ENCODE measurements around the gene GPR146. TPM values are rescaled to one million over a fixed set of nuclear protein-coding genes. Genes with fewer than 3 reads are reported as not detected.

GPR146 gene
- total and polyA plus RNA-seq, 2 of the 8 experiments (the other 6 are each of a cell fraction or from before 2014, with no cell fraction given): 1.8 to 2.7 TPM

GRCh38 chr7:1005303-1005702, 39.0 kb upstream of the GPR146 start:
- H2BK5ac ChIP-seq (ENCODE audit: low read depth, low read length): no peak overlapping the region
- no peak overlapping the region for H3K56ac ChIP-seq (replicated peaks; ENCODE audit: insufficient read length, low read depth, low read length)
- H4K20me1 ChIP-seq (replicated peaks in 1 of 2; ENCODE audit: control insufficient read depth in 1 of 2, insufficient read depth in 2 of 2, low read length in 2 of 2): peaks cover 2 to 6% of the 10 kb centered on the region in 2 experiments
- no peak for FAIRE-seq
- H3K27me3 ChIP-seq (replicated peaks in 1 of 4; ENCODE audit: control insufficient read depth in 3 of 4, extremely low read depth in 1 of 4, insufficient read depth in 3 of 4, low read length in 3 of 4): no peaks in the 10 kb centered on the region
- H2AK5ac ChIP-seq (ENCODE audit: low read depth, low read length): no peak overlapping the region
- no peak overlapping the region for H3K4ac ChIP-seq (replicated peaks; ENCODE audit: insufficient read length, low read depth, low read length)
- H3K4me3 ChIP-seq (ENCODE audit: extremely low read depth in 1 of 4, insufficient read depth in 2 of 4, low read depth in 3 of 4, low read length in 4 of 4): no peak overlapping the region
- 94% methylated on average over 21 of the region's 21 CpGs; no CpG with 5 or more reads in 1 of the 2 experiments for WGBS, 2 experiments (ENCODE audit: extremely low coverage in 1 of 2, insufficient coverage in 1 of 2, insufficient read length in 1 of 2, insufficient replicate concordance in 2 of 2, low coverage in 1 of 2, low lambda C conversion rate in 2 of 2, missing lambda C conversion rate in 1 of 2)
- no peak overlapping the region; the same call in 1 of the 2 replicates for H4K8ac ChIP-seq (ENCODE audit: extremely low read depth, insufficient read depth, low read length)
- H3K27ac ChIP-seq (ENCODE audit: low read depth, low read length): no peak overlapping the region
- no peaks in the 10 kb centered on the region; a peak in 1 of 4 replicates for H3K9me3 ChIP-seq (ENCODE audit: insufficient read depth in 2 of 2, low read depth in 1 of 2, low read length in 1 of 2)
- no peak for DNase-seq (ENCODE audit: low read depth in 1 of 2, low spot score in 2 of 2)
- no peak overlapping the region for H3K14ac ChIP-seq (ENCODE audit: insufficient read length)
- H3K36me3 ChIP-seq (ENCODE audit: control insufficient read depth in 2 of 4, insufficient read depth in 4 of 4, low read length in 3 of 4): peaks cover 0 to 8% (median 0%) of the 10 kb centered on the region in 4 experiments; a peak in 3 of 8 replicates
- H3K18ac ChIP-seq (ENCODE audit: extremely low read depth, low read length): no peak overlapping the region
- H4K91ac ChIP-seq (replicated peaks; ENCODE audit: insufficient read length, low read length): no peak overlapping the region
- no peak overlapping the region for H3K23ac ChIP-seq (ENCODE audit: insufficient read length)
- peaks cover 0 to 3% (median 2%) of the 10 kb centered on the region in 4 experiments; a peak in 2 of 7 replicates for H3K4me1 ChIP-seq (replicated peaks in 1 of 4; ENCODE audit: control insufficient read depth in 3 of 4, insufficient read depth in 4 of 4, low read length in 3 of 4)
- no peak overlapping the region for H2AFZ ChIP-seq (ENCODE audit: low read length)
- no peak overlapping the region for H2BK20ac ChIP-seq (ENCODE audit: low read length)
- POLR2A ChIA-PET (ENCODE audit: partially characterized antibody): interaction anchor here (0.6 kb wide), 1 partner anchor 902 kb away, joined by 3 read pairs; no protein-coding TSS in a partner anchor
- CTCF ChIA-PET (ENCODE audit: partially characterized antibody): interaction anchor here (0.6 to 4.7 kb wide), 7 partner anchors 11 to 138 kb away, joined by 3 to 36 read pairs (median 4); no protein-coding TSS in a partner anchor
- H4K5ac ChIP-seq (ENCODE audit: insufficient read length, low read depth, low read length): no peak overlapping the region
- peaks cover 4% of the 10 kb centered on the region for H3K79me1 ChIP-seq (ENCODE audit: low read depth, low read length)
- H3K23me2 ChIP-seq (ENCODE audit: low read depth, low read length): no peaks in the 10 kb centered on the region
- H2BK12ac ChIP-seq (ENCODE audit: low read depth, low read length): no peak overlapping the region
- no peaks in the 10 kb centered on the region; a peak in 1 of 4 replicates for H3K79me2 ChIP-seq (ENCODE audit: control insufficient read depth in 1 of 2, insufficient read depth in 2 of 2, low read length in 2 of 2)
- H3K4me2 ChIP-seq (ENCODE audit: insufficient read depth in 1 of 2, low read depth in 2 of 2, low read length in 2 of 2): no peak overlapping the region
- no peak overlapping the region for H3K9ac ChIP-seq (replicated peaks in 1 of 4; ENCODE audit: extremely low read depth in 1 of 4, low read depth in 3 of 4, low read length in 3 of 4)
- H2BK15ac ChIP-seq (ENCODE audit: low read length): no peak overlapping the region
- no peak overlapping the region for H2BK120ac ChIP-seq (replicated peaks; ENCODE audit: low read depth, low read length)
- TF ChIP-seq RNF2 (IDR thresholded peaks at IDR 0.05; ENCODE audit: borderline replicate concordance, low read depth, low read length, missing control alignments, poor library complexity, severe bottlenecking) (no peak), EZH2 (IDR thresholded peaks at IDR 0.05; ENCODE audit: low read depth, low read length, severe bottlenecking) (no peak), EGR1 (IDR thresholded peaks at IDR 0.05; ENCODE audit: borderline replicate concordance, low read depth, low read length) (no peak), CTCF (IDR thresholded peaks at IDR 0.05; ENCODE audit: control extremely low read depth in 1 of 3, insufficient read depth in 1 of 3, low read depth in 1 of 3, low read length in 3 of 3) (no peak), GTF2F1 (IDR thresholded peaks at IDR 0.05; ENCODE audit: borderline replicate concordance, low read depth, low read length) (no peak), RAD21 (IDR thresholded peaks at IDR 0.05 in 1 of 2, conservative IDR thresholded peaks at IDR 0.05 in 1 of 2; ENCODE audit: low read depth in 2 of 2, low read length in 2 of 2) (no peak), ATF2 (IDR thresholded peaks at IDR 0.05; ENCODE audit: low read length) (no peak), POU5F1 (IDR thresholded peaks at IDR 0.05; ENCODE audit: low read depth, low read length) (no peak)

All from H1 (cell line).